Ishikawa (cell line): ENCODE measurements around the gene IL34.

ENCODE experiments used
- CEBPB ChIP-seq: IDR thresholded peaks from 2 replicates; pipeline ENCODE4 v1.6.1; 2012
- CREB1 ChIP-seq: IDR thresholded peaks from 2 replicates; pipeline ENCODE4 v1.6.1; 2012; ENCODE audit warnings: low read depth
- EGR1 ChIP-seq: IDR thresholded peaks from 2 replicates; pipeline ENCODE4 v1.6.1; 2012
- EP300 ChIP-seq: IDR thresholded peaks from 2 replicates; pipeline ENCODE4 v1.6.1; 2012; ENCODE audit warnings: borderline replicate concordance
- FOXM1 ChIP-seq: IDR thresholded peaks from 2 replicates; pipeline ENCODE4 v1.6.1; 2012; ENCODE audit warnings: low read depth, borderline replicate concordance
- NFIC ChIP-seq: IDR thresholded peaks from 2 replicates; pipeline ENCODE4 v1.6.1; 2012
- RAD21 ChIP-seq: IDR thresholded peaks from 2 replicates; pipeline ENCODE4 v1.6.1; 2012; ENCODE audit warnings: low read depth
- TAF1 ChIP-seq: IDR thresholded peaks from 2 replicates; pipeline ENCODE4 v1.6.1; 2012; ENCODE audit warnings: low read depth, mild to moderate bottlenecking
- TCF12 ChIP-seq: IDR thresholded peaks from 2 replicates; pipeline ENCODE4 v1.6.1; 2012; ENCODE audit warnings: low read depth
- TEAD4 ChIP-seq: IDR thresholded peaks from 2 replicates; pipeline ENCODE4 v1.6.1; 2012
- YY1 ChIP-seq: IDR thresholded peaks from 2 replicates; pipeline ENCODE4 v1.6.1; 2012; ENCODE audit warnings: low read depth
- ZBTB7A ChIP-seq: IDR thresholded peaks from 2 replicates; pipeline ENCODE4 v1.6.1; 2012; ENCODE audit warnings: low read depth
- TF ChIP-seq, protein P1 (sequence below): IDR thresholded peaks from 2 replicates; pipeline ENCODE4 v1.6.1; 2012
- TF ChIP-seq, protein P2 (sequence below): IDR thresholded peaks from 2 replicates; pipeline ENCODE4 v1.6.1; 2012; ENCODE audit warnings: low read depth, mild to moderate bottlenecking

GRCh38 chr16:70674221-70675014 is 28.1 kb downstream of the IL34 start:
- TF ChIP-seq EP300 = no peak
- TF ChIP-seq, protein P1, sequence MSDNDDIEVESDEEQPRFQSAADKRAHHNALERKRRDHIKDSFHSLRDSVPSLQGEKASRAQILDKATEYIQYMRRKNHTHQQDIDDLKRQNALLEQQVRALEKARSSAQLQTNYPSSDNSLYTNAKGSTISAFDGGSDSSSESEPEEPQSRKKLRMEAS = no peak
- no peak for TF ChIP-seq TAF1
- TF ChIP-seq, protein P2, sequence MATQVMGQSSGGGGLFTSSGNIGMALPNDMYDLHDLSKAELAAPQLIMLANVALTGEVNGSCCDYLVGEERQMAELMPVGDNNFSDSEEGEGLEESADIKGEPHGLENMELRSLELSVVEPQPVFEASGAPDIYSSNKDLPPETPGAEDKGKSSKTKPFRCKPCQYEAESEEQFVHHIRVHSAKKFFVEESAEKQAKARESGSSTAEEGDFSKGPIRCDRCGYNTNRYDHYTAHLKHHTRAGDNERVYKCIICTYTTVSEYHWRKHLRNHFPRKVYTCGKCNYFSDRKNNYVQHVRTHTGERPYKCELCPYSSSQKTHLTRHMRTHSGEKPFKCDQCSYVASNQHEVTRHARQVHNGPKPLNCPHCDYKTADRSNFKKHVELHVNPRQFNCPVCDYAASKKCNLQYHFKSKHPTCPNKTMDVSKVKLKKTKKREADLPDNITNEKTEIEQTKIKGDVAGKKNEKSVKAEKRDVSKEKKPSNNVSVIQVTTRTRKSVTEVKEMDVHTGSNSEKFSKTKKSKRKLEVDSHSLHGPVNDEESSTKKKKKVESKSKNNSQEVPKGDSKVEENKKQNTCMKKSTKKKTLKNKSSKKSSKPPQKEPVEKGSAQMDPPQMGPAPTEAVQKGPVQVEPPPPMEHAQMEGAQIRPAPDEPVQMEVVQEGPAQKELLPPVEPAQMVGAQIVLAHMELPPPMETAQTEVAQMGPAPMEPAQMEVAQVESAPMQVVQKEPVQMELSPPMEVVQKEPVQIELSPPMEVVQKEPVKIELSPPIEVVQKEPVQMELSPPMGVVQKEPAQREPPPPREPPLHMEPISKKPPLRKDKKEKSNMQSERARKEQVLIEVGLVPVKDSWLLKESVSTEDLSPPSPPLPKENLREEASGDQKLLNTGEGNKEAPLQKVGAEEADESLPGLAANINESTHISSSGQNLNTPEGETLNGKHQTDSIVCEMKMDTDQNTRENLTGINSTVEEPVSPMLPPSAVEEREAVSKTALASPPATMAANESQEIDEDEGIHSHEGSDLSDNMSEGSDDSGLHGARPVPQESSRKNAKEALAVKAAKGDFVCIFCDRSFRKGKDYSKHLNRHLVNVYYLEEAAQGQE = no peak
- TF ChIP-seq EGR1 = no peak
- no peak for TF ChIP-seq TEAD4
- no peak for TF ChIP-seq CREB1
- no peak for TF ChIP-seq RAD21
- no peak for TF ChIP-seq YY1
- TF ChIP-seq CEBPB = no peak
- no peak for TF ChIP-seq ZBTB7A
- no peak for TF ChIP-seq FOXM1
- TF ChIP-seq TCF12 = no peak
- TF ChIP-seq NFIC = no peak
